PC-3 (cell line): ENCODE results near the gene SMARCAL1.

ENCODE experiments used
- CTCF ChIP-seq: fragments of 300-600 bp; sonication (generic); conservative IDR thresholded peaks from 2 replicates; pipeline ENCODE4 v1.5.1; 2017; ENCODE audit warnings: antibody characterized with exemption, low read depth, mild to moderate bottlenecking, low read length
- EZH2 ChIP-seq: fragments of 300-600 bp; sonication (generic); IDR thresholded peaks from one replicate; pipeline ENCODE4 v1.6.1; 2017; ENCODE audit warnings: antibody characterized with exemption, mild to moderate bottlenecking, low read length; ENCODE audit not compliant: unreplicated experiment

- TF ChIP-seq CTCF (no peak), EZH2 (no peak)
These were observed 40.3 kb upstream of the SMARCAL1 start, which contains the start of gene MARCHF4 for GRCh38 chr2:216371721-216372702.
